Peyer's patch (tissue), 4 donors: Measurements from ENCODE around the gene ELOVL3. TPM values are rescaled to one million over a fixed set of nuclear protein-coding genes. Genes with fewer than 3 reads are reported as not detected.

Source experiments
- DNase-seq, 3 donors: peaks; one replicate each; pipeline ENCODE4 v3.0.0-alpha.2; 2017 to 2019
- H3K27ac ChIP-seq, 4 donors: fragments of 200-600 bp; sonication (generic); one replicate each; pipeline ENCODE4 v1.5.1; 2016 to 2019
- H3K27me3 ChIP-seq, 2 donors: fragments of 200-600 bp; sonication (generic); one replicate each; pipeline ENCODE4 v1.5.1; 2019
- H3K36me3 ChIP-seq, 3 donors: fragments of 200-600 bp; sonication (generic); one replicate each; pipeline ENCODE4 v1.5.1; 2016 to 2019
- H3K4me1 ChIP-seq, 4 donors: fragments of 200-600 bp; sonication (generic); one replicate each; pipeline ENCODE4 v1.5.1; 2016 to 2019
- H3K4me3 ChIP-seq, 4 donors: fragments of 200-600 bp; sonication (generic); 1 replicate in 3 of 4; 2 replicates in 1 of 4; pipeline ENCODE4 v1.5.1; 2016 to 2019; ENCODE audit warnings: mild to moderate bottlenecking in 1 of 4
- H3K9me3 ChIP-seq, 4 donors: fragments of 200-600 bp; sonication (generic); one replicate each; pipeline ENCODE4 v1.5.1; 2016 to 2019; ENCODE audit warnings: mild to moderate bottlenecking in 1 of 4
- POLR2A ChIP-seq, 2 donors: fragments of 450-650 bp; IDR thresholded peaks; one replicate each; pipeline ENCODE4 v1.5.1; 2017; ENCODE audit warnings: antibody characterized with exemption in 2 of 2, mild to moderate bottlenecking in 2 of 2, moderate library complexity in 2 of 2
- total RNA-seq, 4 donors: library from RNA; depleted of rRNA; stranded (reverse); fragments of >200 nt; gene quantifications; one replicate each; pipeline ENCODE4 v1.1.0, GENCODE V29; 2016
- TF ChIP-seq, protein P1 (sequence below), 6 experiments: fragments of 450-650 bp in 4 of 6; fragments of 200-600 bp in 2 of 6; sonication (generic) in 1 of 6; IDR thresholded peaks; one replicate each; pipeline ENCODE4 v1.5.1; 2017 to 2019; ENCODE audit warnings: antibody characterized with exemption in 6 of 6, mild to moderate bottlenecking in 3 of 6, moderate library complexity in 1 of 6

The ELOVL3 gene
- total RNA-seq, 4 donors from 2014 or later: not detected

DNA sequence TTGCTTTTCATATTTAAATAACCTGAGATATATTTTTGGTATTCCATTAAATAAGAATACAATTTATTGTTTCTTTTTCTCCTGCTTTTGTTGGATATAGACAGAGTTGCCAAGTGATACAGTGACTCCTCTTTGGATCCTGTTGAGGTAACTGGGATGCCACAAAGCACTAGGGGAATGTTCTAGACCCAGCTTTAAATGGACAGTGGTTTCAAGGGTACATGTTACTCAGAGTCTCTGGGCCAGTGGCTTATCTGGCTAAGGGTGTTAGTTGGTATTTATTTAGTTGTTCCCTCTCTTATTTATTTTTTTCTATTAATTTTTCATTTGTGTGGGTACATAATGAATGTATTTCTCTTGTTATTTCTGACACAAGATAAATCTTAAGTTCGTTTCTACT, 28.3 kb downstream of the ELOVL3 start:
- Histone ChIP-seq H3K27me3 (no peaks in the 10 kb centered on the region), H3K27ac (no peak overlapping the region), H3K36me3 (peaks cover 0 to 8% (median 0%) of the 10 kb centered on the region in 3 donors), H3K4me3 (no peak overlapping the region), H3K9me3 (no peaks in the 10 kb centered on the region), H3K4me1 (peaks cover 0 to 16% (median 0%) of the 10 kb centered on the region in 4 donors)
- DNase-seq: no peak
- TF ChIP-seq, protein P1, sequence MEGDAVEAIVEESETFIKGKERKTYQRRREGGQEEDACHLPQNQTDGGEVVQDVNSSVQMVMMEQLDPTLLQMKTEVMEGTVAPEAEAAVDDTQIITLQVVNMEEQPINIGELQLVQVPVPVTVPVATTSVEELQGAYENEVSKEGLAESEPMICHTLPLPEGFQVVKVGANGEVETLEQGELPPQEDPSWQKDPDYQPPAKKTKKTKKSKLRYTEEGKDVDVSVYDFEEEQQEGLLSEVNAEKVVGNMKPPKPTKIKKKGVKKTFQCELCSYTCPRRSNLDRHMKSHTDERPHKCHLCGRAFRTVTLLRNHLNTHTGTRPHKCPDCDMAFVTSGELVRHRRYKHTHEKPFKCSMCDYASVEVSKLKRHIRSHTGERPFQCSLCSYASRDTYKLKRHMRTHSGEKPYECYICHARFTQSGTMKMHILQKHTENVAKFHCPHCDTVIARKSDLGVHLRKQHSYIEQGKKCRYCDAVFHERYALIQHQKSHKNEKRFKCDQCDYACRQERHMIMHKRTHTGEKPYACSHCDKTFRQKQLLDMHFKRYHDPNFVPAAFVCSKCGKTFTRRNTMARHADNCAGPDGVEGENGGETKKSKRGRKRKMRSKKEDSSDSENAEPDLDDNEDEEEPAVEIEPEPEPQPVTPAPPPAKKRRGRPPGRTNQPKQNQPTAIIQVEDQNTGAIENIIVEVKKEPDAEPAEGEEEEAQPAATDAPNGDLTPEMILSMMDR (IDR thresholded peaks at IDR 0.05): no peak
- no peak for TF ChIP-seq POLR2A (IDR thresholded peaks at IDR 0.05)

DNA sequence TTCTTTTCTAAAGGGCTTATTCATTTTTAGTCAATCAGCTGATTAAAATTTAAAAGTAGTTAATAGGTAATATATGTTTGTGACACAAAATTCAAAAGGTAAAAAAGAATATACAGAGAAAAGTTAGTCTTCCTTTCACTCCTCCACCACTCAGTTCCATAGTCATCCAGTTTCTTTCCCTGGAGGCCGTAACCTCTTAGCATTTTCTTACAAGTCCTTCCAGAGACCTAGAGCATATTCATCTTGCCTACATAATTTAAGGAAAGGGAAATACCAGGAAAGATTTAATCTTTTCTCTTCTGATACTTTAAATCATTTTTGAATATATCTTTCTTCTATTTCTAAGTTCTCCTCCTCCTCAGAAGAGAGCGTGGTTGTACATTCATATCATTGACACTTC, 29.3 kb downstream of the ELOVL3 start:
- Histone ChIP-seq H3K36me3 (peaks cover 0 to 18% (median 0%) of the 10 kb centered on the region in 3 donors), H3K4me3 (no peak overlapping the region), H3K9me3 (no peaks in the 10 kb centered on the region), H3K27ac (no peak overlapping the region), H3K4me1 (peaks cover 0 to 8% (median 0%) of the 10 kb centered on the region in 4 donors), H3K27me3 (no peaks in the 10 kb centered on the region)
- DNase-seq: no peak
- TF ChIP-seq POLR2A (IDR thresholded peaks at IDR 0.05): no peak
- TF ChIP-seq, protein P1 (IDR thresholded peaks at IDR 0.05): no peak

DNA sequence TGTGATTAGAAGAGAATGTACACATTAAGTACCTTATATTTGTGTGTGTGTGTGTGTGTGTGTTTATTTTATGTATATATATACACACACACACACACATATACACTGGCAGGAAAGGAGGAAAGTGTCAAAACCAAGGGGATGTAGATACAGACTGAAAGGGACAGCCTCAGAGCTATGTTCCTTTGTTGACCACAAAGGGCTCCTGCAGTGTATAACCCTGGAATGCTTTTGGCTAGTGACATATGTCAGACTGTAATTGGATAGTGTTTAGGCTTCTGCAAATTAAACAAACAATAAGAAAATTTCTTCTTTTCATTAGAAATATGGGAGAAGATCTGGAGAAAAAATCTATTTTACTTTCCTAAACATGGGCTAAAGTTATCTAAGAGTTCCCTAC, 35.1 kb downstream of the ELOVL3 start:
- no peak for TF ChIP-seq POLR2A (IDR thresholded peaks at IDR 0.05)
- TF ChIP-seq, protein P1 (IDR thresholded peaks at IDR 0.05): no peak
- no peaks in the 10 kb centered on the region for H3K9me3 ChIP-seq
- no peak for DNase-seq
- H3K36me3 ChIP-seq: peaks cover 0 to 67% (median 0%) of the 10 kb centered on the region in 3 donors
- no peak overlapping the region for H3K27ac ChIP-seq
- no peaks in the 10 kb centered on the region for H3K27me3 ChIP-seq
- peaks cover 0 to 16% (median 0%) of the 10 kb centered on the region in 4 donors for H3K4me1 ChIP-seq
- no peak overlapping the region for H3K4me3 ChIP-seq

DNA sequence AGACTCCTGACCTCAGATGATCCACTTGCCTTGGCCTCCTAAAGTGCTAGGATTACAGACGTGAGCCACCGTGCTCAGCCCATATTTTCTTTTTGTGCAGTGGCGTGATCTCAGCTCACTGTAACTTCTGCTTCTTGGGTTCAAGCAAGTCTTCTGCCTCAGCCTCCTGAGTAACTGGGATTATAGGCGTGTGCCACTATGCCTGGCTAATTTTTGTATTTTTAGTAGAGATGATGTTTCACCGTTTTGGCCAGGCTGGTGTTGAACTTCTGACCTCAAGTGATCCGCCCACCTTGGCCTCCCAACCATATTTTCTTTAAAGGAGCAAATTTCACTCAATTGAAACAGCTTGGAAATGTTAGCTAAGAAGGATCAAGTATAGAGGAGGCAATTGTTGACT, 35.7 kb downstream of the ELOVL3 start:
- TF ChIP-seq POLR2A (IDR thresholded peaks at IDR 0.05): no peak
- TF ChIP-seq, protein P1 (IDR thresholded peaks at IDR 0.05): no peak
- Histone ChIP-seq H3K36me3 (peaks cover 0 to 72% (median 0%) of the 10 kb centered on the region in 3 donors), H3K27ac (no peak overlapping the region), H3K27me3 (no peaks in the 10 kb centered on the region), H3K4me3 (no peak overlapping the region), H3K4me1 (peaks cover 0 to 16% (median 0%) of the 10 kb centered on the region in 4 donors), H3K9me3 (no peaks in the 10 kb centered on the region)
- DNase-seq: no peak

DNA sequence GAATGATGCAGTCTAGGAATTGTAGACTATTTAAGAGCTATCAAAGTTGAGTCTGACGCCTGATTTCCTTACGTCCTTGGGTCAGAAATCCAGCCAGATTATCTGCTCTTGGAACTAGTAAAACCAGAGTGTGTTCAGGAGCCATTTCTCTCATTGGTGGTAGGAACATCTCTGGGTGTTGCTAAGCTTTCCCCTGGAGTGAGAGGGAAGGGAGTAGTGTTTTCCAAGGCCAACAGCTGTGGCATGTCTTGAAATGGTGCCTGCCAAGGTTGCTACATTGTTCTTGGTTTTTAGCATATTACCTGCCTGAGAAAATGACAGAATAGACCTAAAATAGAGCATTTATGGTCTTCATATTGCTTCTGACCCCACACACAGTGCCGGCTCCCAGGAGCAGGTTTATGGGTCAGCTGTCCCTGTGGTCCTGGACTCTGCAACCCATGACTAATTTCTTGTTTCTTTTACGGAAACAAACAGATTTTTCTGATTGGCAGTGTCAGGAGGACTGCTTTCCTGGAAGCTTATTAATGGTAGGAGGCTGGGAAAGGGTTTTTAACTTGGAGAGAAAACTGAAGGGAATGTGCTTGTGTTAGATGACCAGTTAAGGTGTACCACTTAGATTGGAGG, 36.8 kb downstream of the ELOVL3 start:
- TF ChIP-seq, protein P1 (IDR thresholded peaks at IDR 0.05): no peak
- TF ChIP-seq POLR2A (IDR thresholded peaks at IDR 0.05): no peak
- no peak overlapping the region for H3K4me3 ChIP-seq
- no peaks in the 10 kb centered on the region for H3K9me3 ChIP-seq
- H3K36me3 ChIP-seq: peaks cover 0 to 72% (median 0%) of the 10 kb centered on the region in 3 donors
- peaks cover 0 to 20% (median 0%) of the 10 kb centered on the region in 4 donors for H3K4me1 ChIP-seq
- no peak for DNase-seq
- H3K27ac ChIP-seq: no peak overlapping the region
- no peaks in the 10 kb centered on the region for H3K27me3 ChIP-seq
